T-helper 2 cell (primary cell): ENCODE data around the gene DNAH11.
"Not testable (repeated sequence)": the region's sequence is repeated elsewhere in the genome, so short reads cannot be mapped to it uniquely, and the experiment has no call there.

ENCODE experiments used
- DNase-seq, 5 experiments: peaks; one replicate each; pipeline versions ENCODE4 v3.0.0 to v3.0.0-alpha.2; 2012 to 2022

DNAH11 gene

GRCh38 chr7:21782996-21783395, 240.2 kb downstream of the DNAH11 start:
- no peak for DNase-seq

DNA sequence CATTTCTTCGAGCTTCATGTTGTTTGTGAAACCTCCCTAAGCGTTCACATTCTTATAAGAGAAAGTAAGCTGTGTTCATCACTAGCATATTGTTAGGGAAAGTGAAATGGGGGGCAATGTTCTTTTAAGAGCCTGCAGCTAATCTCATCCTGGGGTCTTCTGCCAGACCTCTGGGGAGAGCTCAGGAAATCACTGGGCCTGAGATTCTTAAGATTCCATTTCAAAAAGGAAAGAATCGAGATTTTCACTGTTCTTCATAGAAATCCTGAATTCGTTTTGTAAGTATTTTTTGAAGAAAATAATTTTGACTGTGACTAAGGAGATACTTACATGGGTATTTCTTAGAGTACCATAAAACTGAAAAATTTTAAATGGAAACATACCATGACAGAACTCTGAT, 242.2 kb downstream of the DNAH11 start:
- no peak for DNase-seq

GRCh38 chr7:21805791-21806190, 263.0 kb downstream of the DNAH11 start:
- no peak for DNase-seq

DNA sequence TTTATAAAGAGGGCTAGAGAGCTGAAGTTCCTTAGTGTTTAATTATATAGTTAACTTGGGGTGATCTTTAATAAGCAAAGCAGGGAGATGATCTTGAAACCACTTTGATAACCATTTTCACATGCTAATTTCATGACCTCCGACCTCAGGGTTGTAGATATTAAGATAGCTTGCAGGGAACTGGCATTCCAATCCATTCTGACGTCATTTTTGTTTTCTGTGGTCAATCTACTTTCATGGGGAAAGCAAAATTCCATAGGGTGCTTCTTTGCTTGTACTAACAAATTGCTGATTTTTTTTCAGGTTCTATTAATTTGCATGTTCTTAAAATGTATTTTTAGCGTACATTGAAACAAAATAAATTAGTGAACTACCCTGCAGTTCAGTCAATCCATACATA, 263.5 kb downstream of the DNAH11 start:
- DNase-seq, result no peak

DNA sequence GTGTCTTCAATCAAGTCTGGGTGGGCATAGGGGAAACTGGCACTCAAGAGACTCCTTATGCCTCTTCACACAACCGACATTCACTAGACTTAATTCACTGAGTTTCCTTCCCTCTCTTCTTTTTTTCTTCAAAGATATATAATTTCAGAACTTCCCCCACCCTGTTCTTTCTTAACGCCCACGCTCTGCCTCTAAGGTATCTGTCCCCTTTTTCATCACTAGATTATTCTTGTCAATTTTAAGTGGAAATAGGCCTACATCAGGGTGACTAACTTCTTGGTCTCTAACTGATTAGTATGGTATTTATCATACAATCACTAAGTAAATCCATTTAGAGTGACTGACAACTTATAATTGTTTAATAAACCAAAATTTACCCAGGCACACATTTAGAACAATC, 276.2 kb downstream of the DNAH11 start:
- DNase-seq, result no peak

GRCh38 chr7:21828841-21829240, 286.0 kb downstream of the DNAH11 start:
- no peak for DNase-seq

GRCh38 chr7:21829731-21830130, 286.9 kb downstream of the DNAH11 start:
- DNase-seq, result no peak

GRCh38 chr7:21844742-21845141, 301.9 kb downstream of the DNAH11 start:
- no peak for DNase-seq

DNA sequence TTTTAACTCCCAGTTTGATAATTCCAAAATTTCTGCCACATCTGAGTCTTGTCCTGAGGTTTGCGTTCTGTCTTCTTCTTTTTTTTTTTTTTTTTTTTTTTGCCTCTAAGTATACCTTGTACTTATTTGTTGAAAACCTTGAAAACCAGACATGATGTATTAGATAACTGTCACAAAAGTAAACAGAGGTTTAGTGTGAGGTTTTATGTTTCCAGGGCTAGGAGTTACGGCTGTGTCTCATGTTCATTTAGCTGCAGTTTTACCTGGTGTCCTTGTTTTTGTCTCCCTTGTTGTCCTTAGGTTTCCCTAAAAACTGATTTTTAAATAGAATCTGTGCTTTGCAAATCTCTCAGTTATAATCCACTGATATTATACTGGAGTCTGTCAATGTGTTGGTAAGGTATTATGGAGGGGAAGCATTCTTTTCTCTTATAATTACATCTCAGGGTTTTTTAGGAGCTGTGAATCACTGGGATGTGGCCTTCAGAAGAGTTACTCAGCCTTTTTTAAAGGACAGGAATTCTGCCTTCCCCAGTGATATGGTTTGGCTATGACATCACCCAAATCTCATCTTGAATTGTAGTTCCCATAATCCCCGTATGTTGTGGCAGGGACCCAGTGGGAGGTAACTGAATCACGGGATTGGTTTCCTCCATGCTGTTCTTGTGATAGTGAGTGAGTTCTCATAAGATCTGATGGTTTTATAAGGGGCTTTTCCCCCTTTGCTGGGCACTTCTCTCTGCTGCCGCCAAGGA, 307.9 kb downstream of the DNAH11 start:
- DNase-seq, result no peak

- peak in 1 of 5 experiments; percentile 5 for DNase-seq
Measured at GRCh38 chr7:21851559-21851967, 308.7 kb downstream of the DNAH11 start.

DNA sequence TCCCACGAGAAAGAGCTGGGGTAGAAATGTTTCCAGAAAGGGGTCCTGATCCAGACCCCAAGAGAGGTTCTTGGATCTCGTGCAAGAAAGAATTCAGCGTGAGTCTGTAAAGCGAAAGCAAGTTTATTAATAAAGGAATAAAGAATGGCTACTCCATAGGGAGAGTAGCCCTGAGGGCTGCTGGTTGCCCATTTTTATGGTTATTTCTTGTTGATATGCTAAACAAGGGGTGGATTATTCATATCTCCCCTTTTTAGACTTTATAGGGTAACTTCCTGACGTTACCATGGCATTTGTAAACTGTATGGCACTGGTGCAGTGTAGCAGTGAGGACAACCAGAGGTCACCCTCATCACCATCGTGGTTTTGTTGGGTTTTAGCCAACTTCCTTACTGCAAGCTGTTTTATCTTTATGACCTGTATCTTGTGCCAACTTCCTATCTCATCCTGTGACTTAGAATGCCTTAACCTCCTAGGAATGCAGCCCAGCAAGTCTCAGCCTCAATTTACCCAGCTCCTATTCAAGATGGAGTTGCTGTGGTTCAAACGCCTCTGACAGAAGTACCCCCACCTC, 322.9 kb downstream of the DNAH11 start:
- not testable (repeated sequence) for DNase-seq

- no peak for DNase-seq
Measured at GRCh38 chr7:21866731-21867130, 323.9 kb downstream of the DNAH11 start.

- DNase-seq, result no peak
Measured at GRCh38 chr7:21867226-21867625, 324.4 kb downstream of the DNAH11 start.

DNA sequence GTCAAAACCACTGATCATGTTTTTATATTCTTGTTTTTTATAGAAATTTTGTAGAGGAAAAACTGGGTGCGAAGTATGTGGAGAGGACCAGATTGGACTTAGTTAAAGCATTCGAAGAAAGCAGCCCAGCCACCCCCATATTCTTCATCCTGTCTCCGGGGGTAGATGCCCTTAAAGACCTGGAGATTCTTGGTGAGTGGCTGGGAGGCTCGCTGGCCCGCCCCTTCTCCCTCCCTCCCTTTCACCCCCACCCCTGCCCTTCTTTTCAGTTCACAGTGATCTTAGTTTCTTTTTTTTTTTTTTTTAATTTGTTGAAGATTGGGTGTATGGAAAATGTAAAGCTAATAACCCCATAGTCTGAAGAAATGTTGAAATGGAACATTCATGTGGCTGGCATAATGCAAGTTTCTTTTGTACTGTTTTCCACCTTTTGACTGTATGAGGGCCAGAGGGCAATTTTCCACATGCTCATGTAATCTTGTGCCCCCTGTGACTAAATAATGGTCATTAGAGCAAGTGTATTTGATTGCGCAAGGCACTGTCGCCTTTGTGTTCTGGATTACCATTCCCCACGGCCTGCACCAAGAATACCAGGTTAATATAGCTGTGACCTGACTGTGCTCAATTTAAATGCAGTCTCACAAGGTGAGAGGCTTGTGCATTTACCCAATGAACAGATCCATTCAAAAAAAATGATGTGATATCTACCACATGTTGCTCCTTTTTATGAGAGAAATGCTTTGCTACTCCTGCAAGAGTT, 325.2 kb downstream of the DNAH11 start:
- DNase-seq, result no peak

DNA sequence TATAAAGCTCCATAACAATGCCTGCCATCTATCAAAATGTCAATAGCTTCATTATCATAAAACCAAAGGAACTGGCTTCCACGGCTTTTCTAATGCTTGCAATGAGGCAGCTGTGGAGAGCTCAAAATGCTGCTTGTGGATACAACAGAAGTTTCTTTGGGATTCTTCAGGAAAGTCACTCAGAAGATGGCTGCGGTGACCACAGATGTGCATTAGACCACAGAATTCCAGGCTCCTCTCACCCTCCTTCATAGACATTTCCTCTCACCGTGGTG, 325.7 kb downstream of the DNAH11 start:
- no peak for DNase-seq

GRCh38 chr7:21869785-21870402, 327.1 kb downstream of the DNAH11 start:
- no peak for DNase-seq

DNA sequence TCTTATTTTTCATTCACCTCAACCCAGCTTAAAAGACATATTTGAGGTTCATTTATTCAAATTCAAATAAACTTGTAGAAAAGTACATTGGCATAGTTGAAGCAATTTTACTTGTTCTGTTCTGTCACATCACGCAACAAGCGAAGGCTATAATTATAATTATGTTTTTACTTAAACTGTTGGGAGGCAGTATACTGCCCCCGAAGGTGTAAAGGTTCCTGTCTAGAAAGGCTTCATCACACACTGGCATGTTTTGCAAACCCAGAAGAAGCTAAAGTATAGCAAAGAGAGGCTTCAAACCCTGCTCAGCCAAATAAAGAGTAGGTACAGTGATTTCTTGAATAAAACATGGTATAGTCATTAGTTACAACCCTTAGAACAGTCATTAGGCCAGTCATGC, 340.2 kb downstream of the DNAH11 start:
- DNase-seq, result no peak

DNA sequence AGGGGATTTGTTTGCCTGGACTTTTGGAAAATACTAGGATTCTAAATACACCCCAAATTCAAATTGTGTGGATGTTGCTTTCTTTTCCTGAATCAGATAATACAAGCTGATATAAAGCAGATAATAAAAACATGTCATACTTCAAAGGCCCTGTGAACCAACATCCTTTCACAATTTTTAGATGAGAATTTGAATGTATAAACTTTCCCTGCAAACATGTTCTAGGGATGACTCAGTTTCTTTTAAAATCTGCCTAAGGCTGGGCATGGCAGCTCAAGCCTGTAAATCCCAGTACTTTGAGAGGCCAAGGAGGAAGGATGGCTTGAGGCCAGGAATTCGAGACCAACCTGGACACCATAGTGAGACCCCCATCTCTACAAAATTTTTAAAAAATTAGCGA, 340.7 kb downstream of the DNAH11 start:
- not testable (repeated sequence) for DNase-seq

DNA sequence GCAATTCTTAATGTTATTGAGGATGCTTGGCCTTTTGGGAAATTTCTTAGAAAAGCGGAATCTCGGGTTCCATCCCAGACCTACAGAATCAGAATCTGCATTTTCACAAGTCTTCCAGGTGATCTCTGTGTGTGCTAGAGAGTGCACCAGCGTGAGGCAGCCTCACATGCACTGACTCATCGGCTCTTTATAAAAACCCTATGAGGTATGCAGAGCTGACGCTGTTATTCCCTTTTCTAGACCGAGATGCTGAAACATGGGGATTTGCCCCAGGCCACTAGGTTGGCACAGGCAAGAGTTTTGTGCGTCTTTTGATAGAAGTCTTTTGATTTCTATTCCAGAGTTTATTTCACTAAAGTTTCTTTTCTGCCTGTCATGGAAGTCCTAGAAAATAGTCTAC, 341.7 kb downstream of the DNAH11 start:
- no peak for DNase-seq

DNA sequence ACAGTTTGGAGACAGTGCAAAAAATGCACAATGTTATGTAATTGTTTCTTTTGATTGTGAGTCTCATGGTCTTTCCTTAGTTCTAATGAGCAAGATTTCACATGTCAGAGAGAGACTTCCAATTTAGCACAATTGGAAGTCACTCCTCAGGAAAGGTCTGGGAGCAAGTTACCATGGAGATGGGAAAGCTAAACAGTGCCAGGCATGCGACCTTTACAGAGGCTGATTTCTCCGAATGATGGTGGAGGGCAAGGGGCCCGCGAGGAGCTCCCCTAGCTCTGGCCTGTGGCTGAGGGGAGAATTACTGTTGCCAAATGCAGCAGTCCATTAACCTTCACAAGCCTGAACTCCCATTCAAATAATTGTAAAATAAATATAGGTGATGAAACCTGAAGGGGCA, 343.6 kb downstream of the DNAH11 start:
- DNase-seq, result no peak

DNA sequence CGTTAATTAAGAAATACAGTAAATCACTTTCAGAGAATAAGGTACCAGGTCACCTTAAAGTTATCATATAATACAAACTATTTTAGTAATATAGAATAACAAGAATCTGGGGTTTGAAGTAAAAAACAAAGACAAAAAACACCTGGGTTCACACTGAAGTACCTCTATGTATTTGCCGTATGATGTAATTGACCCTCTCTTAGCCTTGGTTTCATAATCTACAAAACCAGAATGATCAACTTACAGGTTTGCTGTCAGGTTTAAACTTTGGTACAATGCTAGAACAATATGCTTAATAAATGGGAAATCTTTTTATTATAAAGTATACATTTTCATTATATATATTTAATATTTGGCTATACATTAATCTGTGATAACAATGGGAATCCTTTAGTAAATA, 344.5 kb downstream of the DNAH11 start:
- no peak for DNase-seq

GRCh38 chr7:21887779-21888178, 344.9 kb downstream of the DNAH11 start:
- no peak for DNase-seq

DNA sequence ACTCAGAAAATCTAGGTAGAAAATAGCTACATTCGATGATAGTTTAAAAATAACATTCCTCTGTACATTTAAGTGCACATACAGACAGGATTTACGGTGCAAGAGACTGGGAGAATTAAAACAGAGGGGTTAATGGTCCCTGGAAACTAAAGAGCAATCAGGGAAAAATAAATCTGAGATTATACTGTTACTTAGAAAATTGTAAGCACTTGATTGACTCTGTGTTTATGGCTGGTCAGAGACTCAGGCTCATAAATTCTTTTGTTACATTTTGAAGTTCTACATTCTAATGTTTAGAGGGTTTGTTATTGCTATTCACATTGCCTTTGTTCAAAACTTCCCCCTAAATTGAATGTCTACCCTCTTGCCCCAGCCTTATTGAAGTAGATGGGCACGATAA, 348.5 kb downstream of the DNAH11 start:
- DNase-seq, result no peak

GRCh38 chr7:21893401-21893800, 350.6 kb downstream of the DNAH11 start:
- DNase-seq, result no peak
